GM19395 (cell line): ENCODE measurements around the gene SCFD2.
"Not testable (repeated sequence)": the region's sequence is repeated elsewhere in the genome, so short reads cannot be mapped to it uniquely, and the experiment has no call there.

Experiments used
- ATAC-seq: cut with Tn5 transposase; IDR thresholded peaks from one replicate; pipeline ENCODE4 v1.9.1; 2021; ENCODE audit warnings: mild to moderate bottlenecking, moderate library complexity; ENCODE audit not compliant: unreplicated experiment

The SCFD2 gene

GRCh38 chr4:52995360-52996030 is 370.4 kb downstream of the SCFD2 start:
- no peak for ATAC-seq

- ATAC-seq = no peak
These were observed 371.3 kb downstream of the SCFD2 start for GRCh38 chr4:52994567-52994966.

- no peak for ATAC-seq
These were observed 372.1 kb downstream of the SCFD2 start for GRCh38 chr4:52993771-52994170.

GRCh38 chr4:52992551-52992950 is 373.3 kb downstream of the SCFD2 start:
- ATAC-seq = not testable (repeated sequence)

GRCh38 chr4:52991472-52991871 is 374.4 kb downstream of the SCFD2 start:
- ATAC-seq = no peak

- ATAC-seq = no peak
These were observed 375.2 kb downstream of the SCFD2 start for GRCh38 chr4:52990706-52991105.

GRCh38 chr4:52989865-52990264 is 376.0 kb downstream of the SCFD2 start:
- ATAC-seq = no peak

- ATAC-seq = no peak
These were observed 378.3 kb downstream of the SCFD2 start for GRCh38 chr4:52987392-52988056.

- ATAC-seq = no peak
These were observed 381.4 kb downstream of the SCFD2 start for GRCh38 chr4:52984462-52984881.

- peak; percentile 68 for ATAC-seq
These were observed 382.1 kb downstream of the SCFD2 start for GRCh38 chr4:52983563-52984303.

GRCh38 chr4:52982946-52983340 is 382.9 kb downstream of the SCFD2 start:
- ATAC-seq = no peak

- ATAC-seq = no peak
These were observed 383.5 kb downstream of the SCFD2 start for GRCh38 chr4:52982255-52982945.

GRCh38 chr4:52979821-52980590 is 385.9 kb downstream of the SCFD2 start:
- ATAC-seq = no peak

- ATAC-seq = no peak
These were observed 386.8 kb downstream of the SCFD2 start for GRCh38 chr4:52979020-52979419.

GRCh38 chr4:52977252-52977651 is 388.6 kb downstream of the SCFD2 start:
- no peak for ATAC-seq

- ATAC-seq = no peak
These were observed 389.2 kb downstream of the SCFD2 start for GRCh38 chr4:52976523-52977230.

GRCh38 chr4:52968691-52969090 is 397.2 kb downstream of the SCFD2 start:
- no peak for ATAC-seq

- no peak for ATAC-seq
These were observed 397.6 kb downstream of the SCFD2 start for GRCh38 chr4:52968241-52968640.

GRCh38 chr4:52966781-52967180 is 399.1 kb downstream of the SCFD2 start:
- no peak for ATAC-seq

GRCh38 chr4:52966172-52966571 is 399.7 kb downstream of the SCFD2 start:
- ATAC-seq = no peak
